Measurements from ENCODE around the gene LILRB2.

GRCh38 chr19:54319892-54320670 lies 39.2 kb upstream of the LILRB2 start:
- TF ChIP-seq CTCF (IDR thresholded peaks at IDR 0.05) (no peak), POLR2A (IDR thresholded peaks at IDR 0.05) (no peak)
